ENCODE data around the gene PTPN11.

DNA sequence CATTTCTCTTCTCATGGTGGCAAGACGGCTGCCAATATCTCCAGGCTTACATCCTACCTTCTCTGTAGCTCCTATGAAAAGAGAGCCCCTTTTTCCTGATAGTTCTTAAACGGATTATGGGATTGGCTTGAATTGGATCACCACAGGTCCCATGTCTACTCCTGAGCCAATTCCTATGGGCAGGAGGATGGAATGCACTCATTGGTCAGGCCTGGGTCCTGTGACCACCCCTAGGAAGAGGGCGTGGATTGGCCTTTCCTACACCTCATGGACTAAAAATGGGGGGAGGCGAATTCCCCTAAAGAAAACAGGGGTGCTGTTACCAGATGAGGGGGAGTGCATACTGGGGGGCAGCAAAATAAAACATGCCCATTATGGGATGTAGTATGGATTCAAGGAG is 108.8 kb downstream of the PTPN11 start:
- TF ChIP-seq EP300 (IDR thresholded peaks at IDR 0.05): no peak
- TF ChIP-seq, protein P1, sequence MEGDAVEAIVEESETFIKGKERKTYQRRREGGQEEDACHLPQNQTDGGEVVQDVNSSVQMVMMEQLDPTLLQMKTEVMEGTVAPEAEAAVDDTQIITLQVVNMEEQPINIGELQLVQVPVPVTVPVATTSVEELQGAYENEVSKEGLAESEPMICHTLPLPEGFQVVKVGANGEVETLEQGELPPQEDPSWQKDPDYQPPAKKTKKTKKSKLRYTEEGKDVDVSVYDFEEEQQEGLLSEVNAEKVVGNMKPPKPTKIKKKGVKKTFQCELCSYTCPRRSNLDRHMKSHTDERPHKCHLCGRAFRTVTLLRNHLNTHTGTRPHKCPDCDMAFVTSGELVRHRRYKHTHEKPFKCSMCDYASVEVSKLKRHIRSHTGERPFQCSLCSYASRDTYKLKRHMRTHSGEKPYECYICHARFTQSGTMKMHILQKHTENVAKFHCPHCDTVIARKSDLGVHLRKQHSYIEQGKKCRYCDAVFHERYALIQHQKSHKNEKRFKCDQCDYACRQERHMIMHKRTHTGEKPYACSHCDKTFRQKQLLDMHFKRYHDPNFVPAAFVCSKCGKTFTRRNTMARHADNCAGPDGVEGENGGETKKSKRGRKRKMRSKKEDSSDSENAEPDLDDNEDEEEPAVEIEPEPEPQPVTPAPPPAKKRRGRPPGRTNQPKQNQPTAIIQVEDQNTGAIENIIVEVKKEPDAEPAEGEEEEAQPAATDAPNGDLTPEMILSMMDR (IDR thresholded peaks at IDR 0.05): no peak
- no peak for TF ChIP-seq POLR2A (IDR thresholded peaks at IDR 0.05)

Measured in tibial nerve (tissue), 4 donors.